GM12878 (cell line): ENCODE data around the gene RHOB. TPM values are rescaled to one million over a fixed set of nuclear protein-coding genes. Genes with fewer than 3 reads are reported as not detected.

Experiments used
- ATAC-seq: fragments of 200-7000 bp; cut with Tn5 transposase; 3 replicates; pipeline ENCODE4 v1.9.1; 2020; ENCODE audit warnings: mild to moderate bottlenecking, moderate library complexity
- BruUV-seq: library from RNA; stranded (reverse); fragments of 400-500 nt; replicated peaks from 2 replicates; lab custom pipeline; 2021; lab: Mats Ljungman, UMichigan
- CTCF ChIA-PET: fragments of 300-600 bp; sonication (Branson Sonifier 250); formaldehyde crosslinking; extraction: SDS; loops from one replicate; lab custom pipeline; 2021; ENCODE audit warnings: inconsistent platforms; lab: Yijun Ruan, JAX
- POLR2A ChIA-PET: fragments of 350-600 bp; formaldehyde crosslinking; extraction: SDS; loops from one replicate; lab custom pipeline; 2021; ENCODE audit warnings: inconsistent platforms; lab: Charles Lee
- RAD21 ChIA-PET: fragments of 300-600 bp; sonication (Branson Sonifier 250); formaldehyde crosslinking; loops from one replicate; lab custom pipeline; 2023; ENCODE audit warnings: antibody characterized with exemption; ENCODE audit not compliant: unreplicated experiment; lab: Charles Lee
- SMC1A ChIA-PET: fragments of 300-600 bp; sonication (Branson Sonifier 250); formaldehyde crosslinking; loops from one replicate; lab custom pipeline; 2023; ENCODE audit not compliant: unreplicated experiment, uncharacterized antibody; lab: Charles Lee
- DNase-seq: peaks from one replicate; pipeline ENCODE4 v3.0.0-alpha.2; 2011; ENCODE audit warnings: low read depth, low spot score
- FAIRE-seq: peaks from 3 replicates; lab custom pipeline; 2011; peaks lifted over from hg19 to GRCh38; lab: Jason Lieb, UNC
- H2AFZ ChIP-seq: 2 replicates; pipeline ENCODE4 v1.6.0; 2011; ENCODE audit warnings: low read depth, low read length, control low read depth; ENCODE audit not compliant: control insufficient read depth
- H3K27ac ChIP-seq: 2 replicates; pipeline ENCODE4 v1.5.1; 2011; ENCODE audit warnings: control low read depth; ENCODE audit not compliant: control insufficient read depth, insufficient read depth
- H3K27me3 ChIP-seq, 2 experiments: replicated peaks in 1 of 2; 2 replicates each; pipeline versions ENCODE4 v1.6.0 to v1.6.1; 2011; ENCODE audit warnings: low read length in 1 of 2; ENCODE audit not compliant: control insufficient read depth in 2 of 2, insufficient read depth in 2 of 2
- H3K36me3 ChIP-seq, 2 experiments: 2 replicates each; pipeline ENCODE4 v1.5.1; 2011; ENCODE audit warnings: low read length in 1 of 2; ENCODE audit not compliant: control insufficient read depth in 2 of 2, insufficient read depth in 2 of 2
- H3K4me1 ChIP-seq: 2 replicates; pipeline ENCODE4 v1.6.1; 2011; ENCODE audit warnings: mild to moderate bottlenecking, low read length, moderate library complexity, mixed read lengths; ENCODE audit not compliant: control insufficient read depth, insufficient read depth
- H3K4me2 ChIP-seq: 2 replicates; pipeline ENCODE4 v1.6.0; 2011; ENCODE audit warnings: control low read depth; ENCODE audit not compliant: control insufficient read depth, insufficient read depth
- H3K4me3 ChIP-seq: fragments of 200-600 bp; sonication (generic); 2 replicates; pipeline ENCODE4 v1.5.1; 2016
- H3K79me2 ChIP-seq: 2 replicates; pipeline ENCODE4 v1.6.0; 2011; ENCODE audit warnings: low read length; ENCODE audit not compliant: control insufficient read depth, insufficient read depth
- H3K9ac ChIP-seq: 2 replicates; pipeline ENCODE4 v1.8.0; 2011; ENCODE audit warnings: low read length, control low read depth, mixed read lengths; ENCODE audit not compliant: control insufficient read depth, insufficient read depth
- H3K9me3 ChIP-seq: replicated peaks from 3 replicates; pipeline ENCODE4 v1.5.1; 2011; ENCODE audit warnings: mild to moderate bottlenecking, low read length; ENCODE audit not compliant: control insufficient read depth, insufficient read depth
- H4K20me1 ChIP-seq: 2 replicates; pipeline ENCODE4 v1.6.0; 2011; ENCODE audit not compliant: control insufficient read depth, insufficient read depth
- BCL11A ChIP-seq: IDR thresholded peaks from 2 replicates; pipeline ENCODE4 v1.6.1; 2011; ENCODE audit warnings: low read depth, low read length
- BMI1 ChIP-seq: fragments of 450-650 bp; IDR thresholded peaks from 2 replicates; pipeline ENCODE4 v1.6.1; 2016; ENCODE audit warnings: mild to moderate bottlenecking, moderate library complexity, borderline replicate concordance
- CBFB ChIP-seq: IDR thresholded peaks from 2 replicates; pipeline ENCODE4 v1.6.1; 2016; ENCODE audit warnings: antibody characterized with exemption, low read depth
- ETV6 ChIP-seq, 2 experiments: fragments of 450-650 bp in 1 of 2; IDR thresholded peaks in 1 of 2; conservative IDR thresholded peaks in 1 of 2; 2 replicates each; pipeline ENCODE4 v1.6.1; 2014; ENCODE audit warnings: antibody characterized with exemption in 1 of 2, borderline replicate concordance in 1 of 2, low read depth in 1 of 2, mild to moderate bottlenecking in 1 of 2, moderate library complexity in 1 of 2
- EZH2 ChIP-seq: IDR thresholded peaks from 2 replicates; pipeline ENCODE4 v1.6.1; 2012; ENCODE audit warnings: low read depth, mild to moderate bottlenecking, control low read depth, inconsistent platforms, low read length, borderline replicate concordance; ENCODE audit not compliant: control insufficient read depth
- FOS ChIP-seq: IDR thresholded peaks from 3 replicates; pipeline ENCODE4 v1.6.1; 2011; ENCODE audit warnings: borderline replicate concordance; ENCODE audit not compliant: insufficient read length; ENCODE audit errors: extremely low read depth
- IRF3 ChIP-seq: fragments of 450-650 bp; IDR thresholded peaks from 2 replicates; pipeline ENCODE4 v1.6.1; 2014; ENCODE audit warnings: mild to moderate bottlenecking
- IRF5 ChIP-seq: fragments of 450-650 bp; IDR thresholded peaks from 2 replicates; pipeline ENCODE4 v1.6.1; 2017; ENCODE audit warnings: borderline replicate concordance
- MLLT1 ChIP-seq: fragments of 450-650 bp; IDR thresholded peaks from 2 replicates; pipeline ENCODE4 v1.6.1; 2016; ENCODE audit warnings: mild to moderate bottlenecking
- MTA3 ChIP-seq: IDR thresholded peaks from 2 replicates; pipeline ENCODE4 v1.6.1; 2012; ENCODE audit warnings: low read length, inconsistent platforms, borderline replicate concordance
- SKIL ChIP-seq: fragments of 450-650 bp; IDR thresholded peaks from 2 replicates; pipeline ENCODE4 v1.6.1; 2017; ENCODE audit warnings: mild to moderate bottlenecking, low read depth, inconsistent platforms; ENCODE audit not compliant: poor library complexity, severe bottlenecking
- whole genome bisulfite sequencing: methylation state at CpG from one replicate; pipeline ENCODE4 v1.1.6; 2016; ENCODE audit warnings: low lambda C conversion rate; ENCODE audit not compliant: insufficient replicate concordance, insufficient coverage; ENCODE audit errors: missing lambda C conversion rate; 5-methylcytosine and 5-hydroxymethylcytosine counted together
- in situ Hi-C: fragments of 300-500 bp; cut with MboI; formaldehyde crosslinking; loops from 9 replicates; pipeline ENCODE4 v1.14.3; 2018; ENCODE audit warnings: mixed read lengths
- intact Hi-C: fragments of 100-400 bp; cut with micrococcal nuclease; formaldehyde crosslinking; loops from one replicate; pipeline ENCODE4 v1.14.2; 2022; ENCODE audit not compliant: unreplicated experiment
- polyA plus RNA-seq, 11 experiments: library from polyadenylated mRNA; depleted of rRNA in 4 of 11; unstranded in 6 of 11; stranded (reverse) in 5 of 11; fragments of >200 nt; fragmentation: Nextera tagmentation in 4 of 11; fragmentation: Illumina TruSeq in 1 of 11; extraction: Ambion mirVana in 4 of 11; extraction: Trizol in 1 of 11; gene quantifications; 1 replicate in 1 of 11; 2 replicates in 10 of 11; pipeline versions ENCODE4 v1.2.1 to v1.2.3, GENCODE V29; 2011 to 2016; ENCODE audit warnings: inconsistent platforms in 2 of 11, missing spikeins in 2 of 11, low read depth in 1 of 11
- total RNA-seq, 4 experiments: library from RNA; depleted of rRNA in 3 of 4; stranded (reverse); fragments of >200 nt in 3 of 4; fragmentation: Illumina TruSeq in 1 of 4; extraction: Trizol in 1 of 4; gene quantifications; 2 replicates each; pipeline versions ENCODE4 v1.2.1 to v1.2.3, GENCODE V29; 2013 to 2021
- TF ChIP-seq, protein P1 (sequence below): fragments of 450-650 bp; IDR thresholded peaks from 2 replicates; pipeline ENCODE4 v1.6.1; 2018; ENCODE audit warnings: mild to moderate bottlenecking, low read depth, moderate library complexity; ENCODE audit not compliant: partially characterized antibody

The RHOB gene
- total and polyA plus RNA-seq, 10 of the 15 experiments (the other 5 are each of a cell fraction or from before 2014, with no cell fraction given): 0.03 to 4.5 (median 1.2) TPM

DNA sequence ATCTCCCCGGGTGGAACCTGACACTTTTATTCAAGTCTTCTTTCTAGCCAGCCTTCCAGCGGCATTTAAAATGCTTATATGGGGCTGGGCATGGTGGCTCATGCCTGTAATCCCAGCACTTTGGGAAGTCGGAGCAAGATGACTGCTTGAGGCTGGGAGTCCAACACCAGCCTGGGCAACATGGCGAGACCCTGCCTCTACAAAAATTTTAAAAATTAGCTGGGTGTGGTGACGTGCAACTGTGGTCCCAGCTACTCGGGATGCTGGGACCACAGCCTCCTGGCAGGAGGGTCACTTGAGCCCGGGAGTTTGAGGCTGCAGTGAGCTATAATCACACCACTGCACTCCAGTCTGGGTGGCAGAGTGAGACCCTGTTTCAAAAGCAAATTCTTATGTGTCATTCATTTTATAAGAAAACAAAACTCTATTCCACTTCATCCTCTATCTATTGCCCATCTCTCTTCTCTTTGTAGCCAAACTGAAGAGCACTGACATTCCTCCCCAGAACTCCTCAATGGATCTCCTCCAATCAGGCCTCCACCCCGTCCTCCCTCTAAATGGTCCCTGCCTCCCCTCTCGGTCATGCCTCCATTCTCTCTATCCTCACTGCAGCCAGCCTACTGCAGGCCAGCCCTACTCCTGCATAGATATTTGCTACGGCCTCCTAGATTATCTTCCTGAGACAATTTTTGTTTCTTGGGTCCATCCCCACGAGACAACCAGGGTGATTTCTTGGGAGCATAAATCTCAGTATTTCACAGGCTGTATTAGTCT, 18.0 kb upstream of the RHOB start:
- intact Hi-C loops: no loop called here
- no peak overlapping the region for H2AFZ ChIP-seq
- WGBS: 71% methylated on average over 11 of the region's 11 CpGs
- H3K36me3 ChIP-seq: no peaks in the 10 kb centered on the region
- peak overlapping the region; percentile 32; the same call in 1 of the 2 replicates for H3K27ac ChIP-seq
- no peak overlapping the region for H3K4me3 ChIP-seq
- in situ Hi-C loops: loop anchor here (25.0 kb wide), 1 partner anchor 533 kb away; no protein-coding TSS in a partner anchor
- no TSS peak for BruUV-seq
- H3K9ac ChIP-seq: no peak overlapping the region
- peak overlapping the region; percentile 28; the same call in 1 of the 2 replicates for H3K4me2 ChIP-seq
- peaks cover 44% of the 10 kb centered on the region for H3K4me1 ChIP-seq
- ATAC-seq: no peak
- FAIRE-seq: no peak
- ChIA-PET CTCF (interaction anchor here (0.6 to 10.6 kb wide), 7 partner anchors 11 to 214 kb away, joined by 3 to 148 read pairs (median 4); no protein-coding TSS in a partner anchor), RAD21 (interaction anchor here (1.4 to 2.1 kb wide), 2 partner anchors 11 to 15 kb away, joined by 4 to 11 read pairs; no protein-coding TSS in a partner anchor), POLR2A (interaction anchor here (1.5 to 1.9 kb wide), 2 partner anchors 18 to 220 kb away, joined by 4 read pairs; partner anchors contain the start of gene RHOB), SMC1A (interaction anchor here (1.3 to 1.4 kb wide), 2 partner anchors 11 to 97 kb away, joined by 4 read pairs; no protein-coding TSS in a partner anchor)
- no peaks in the 10 kb centered on the region for H3K9me3 ChIP-seq
- H4K20me1 ChIP-seq: no peaks in the 10 kb centered on the region
- no peak for DNase-seq
- H3K79me2 ChIP-seq: no peaks in the 10 kb centered on the region
- no peaks in the 10 kb centered on the region for H3K27me3 ChIP-seq
- TF ChIP-seq ETV6 (conservative IDR thresholded peaks at IDR 0.05 in 1 of 2, IDR thresholded peaks at IDR 0.05 in 1 of 2; ENCODE audit: borderline replicate concordance in 1 of 2, low read depth in 1 of 2): no peak
- no peak for TF ChIP-seq FOS
- no peak for TF ChIP-seq BMI1
- TF ChIP-seq EZH2: no peak
- TF ChIP-seq IRF5: no peak
- no peak for TF ChIP-seq CBFB
- no peak for TF ChIP-seq MTA3
- TF ChIP-seq SKIL: no peak
- TF ChIP-seq IRF3: no peak
- TF ChIP-seq, protein P1, sequence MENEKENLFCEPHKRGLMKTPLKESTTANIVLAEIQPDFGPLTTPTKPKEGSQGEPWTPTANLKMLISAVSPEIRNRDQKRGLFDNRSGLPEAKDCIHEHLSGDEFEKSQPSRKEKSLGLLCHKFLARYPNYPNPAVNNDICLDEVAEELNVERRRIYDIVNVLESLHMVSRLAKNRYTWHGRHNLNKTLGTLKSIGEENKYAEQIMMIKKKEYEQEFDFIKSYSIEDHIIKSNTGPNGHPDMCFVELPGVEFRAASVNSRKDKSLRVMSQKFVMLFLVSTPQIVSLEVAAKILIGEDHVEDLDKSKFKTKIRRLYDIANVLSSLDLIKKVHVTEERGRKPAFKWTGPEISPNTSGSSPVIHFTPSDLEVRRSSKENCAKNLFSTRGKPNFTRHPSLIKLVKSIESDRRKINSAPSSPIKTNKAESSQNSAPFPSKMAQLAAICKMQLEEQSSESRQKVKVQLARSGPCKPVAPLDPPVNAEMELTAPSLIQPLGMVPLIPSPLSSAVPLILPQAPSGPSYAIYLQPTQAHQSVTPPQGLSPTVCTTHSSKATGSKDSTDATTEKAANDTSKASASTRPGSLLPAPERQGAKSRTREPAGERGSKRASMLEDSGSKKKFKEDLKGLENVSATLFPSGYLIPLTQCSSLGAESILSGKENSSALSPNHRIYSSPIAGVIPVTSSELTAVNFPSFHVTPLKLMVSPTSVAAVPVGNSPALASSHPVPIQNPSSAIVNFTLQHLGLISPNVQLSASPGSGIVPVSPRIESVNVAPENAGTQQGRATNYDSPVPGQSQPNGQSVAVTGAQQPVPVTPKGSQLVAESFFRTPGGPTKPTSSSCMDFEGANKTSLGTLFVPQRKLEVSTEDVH: no peak
- TF ChIP-seq MLLT1: no peak
- no peak for TF ChIP-seq BCL11A
